Skeletal muscle cell (primary cell): Measurements from ENCODE around the gene CNOT1.

Experiments
- DNase-seq: peaks from one replicate; pipeline ENCODE4 v3.0.0-alpha.2; 2010; ENCODE audit warnings: low read depth
- H3K4me3 ChIP-seq: 2 replicates; pipeline ENCODE4 v1.5.1; 2011; ENCODE audit warnings: low read depth, mild to moderate bottlenecking, control low read depth, low read length, moderate library complexity

Gene CNOT1

DNA sequence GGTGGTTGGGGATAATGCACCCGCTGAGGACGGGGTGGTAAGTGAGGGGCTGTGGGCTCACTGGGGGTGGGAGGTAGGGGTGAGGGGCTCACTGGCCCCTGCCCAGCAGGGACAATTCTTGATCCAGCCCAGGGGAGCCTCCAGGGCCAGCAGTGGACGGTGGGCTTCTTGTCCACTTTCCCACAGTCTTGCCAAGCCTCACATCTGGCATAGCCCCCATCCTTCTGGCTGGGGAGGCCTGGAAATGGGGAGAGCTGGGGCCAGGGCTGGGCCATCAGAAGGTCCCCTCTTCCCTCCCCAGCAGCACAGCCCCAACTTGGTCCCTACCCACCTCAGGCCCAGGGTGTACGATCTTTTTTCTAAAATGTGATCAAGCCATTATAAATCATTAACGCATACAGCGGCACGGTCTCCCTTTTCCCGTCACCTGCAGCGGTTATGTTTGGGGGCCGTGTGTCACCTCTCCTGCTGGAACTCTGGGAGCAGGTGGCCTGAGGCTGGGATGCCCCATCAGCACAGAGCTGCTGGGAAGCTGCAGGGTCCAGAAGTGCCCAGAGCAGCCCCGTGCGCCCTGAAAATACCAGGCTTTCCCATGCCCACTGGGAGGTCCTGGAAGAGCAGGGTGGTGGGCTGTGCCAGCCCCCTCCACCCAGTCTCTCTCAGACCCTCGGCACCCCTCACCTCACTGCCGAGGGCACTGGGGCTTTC is 121.5 kb downstream of the CNOT1 start:
- DNase-seq, result no peak
- no peak overlapping the region for H3K4me3 ChIP-seq

DNA sequence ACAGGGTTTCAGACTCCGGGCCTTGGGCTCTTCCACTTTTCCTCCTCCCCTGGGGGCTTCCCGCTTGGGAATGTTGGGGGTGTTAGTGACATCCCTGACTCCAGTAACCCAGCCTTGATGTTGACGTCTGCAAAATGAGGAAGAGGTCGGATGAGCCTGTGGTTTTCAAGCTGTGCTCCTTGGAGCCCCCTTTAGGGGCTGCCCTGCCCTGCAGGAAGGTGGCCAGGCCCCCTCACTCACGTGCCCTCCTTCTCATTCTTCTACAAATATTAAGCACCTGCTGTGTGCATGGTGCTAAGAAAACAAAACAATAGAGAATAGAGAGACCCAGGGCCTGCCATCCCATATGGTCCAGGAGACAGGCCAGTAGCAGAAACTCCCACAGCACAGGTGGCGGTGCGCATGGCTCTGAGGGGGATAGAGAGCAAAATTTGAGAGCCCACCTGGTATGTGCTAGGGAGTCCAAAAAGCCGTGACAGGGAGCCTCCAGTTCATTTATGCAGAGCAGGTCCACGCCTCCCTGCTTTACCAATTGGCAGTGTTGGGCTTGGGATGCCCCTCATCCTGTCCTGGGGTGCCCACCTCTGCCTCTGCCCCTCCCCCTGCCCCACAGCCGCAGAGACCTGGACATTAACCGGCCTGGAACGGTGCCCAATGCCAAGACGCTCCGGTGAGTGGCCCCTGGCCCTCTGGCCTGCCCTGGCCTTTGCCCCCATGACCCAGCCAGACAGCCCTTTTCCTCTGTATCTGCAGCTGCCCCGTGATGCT is 122.2 kb downstream of the CNOT1 start:
- no peak overlapping the region for H3K4me3 ChIP-seq
- no peak for DNase-seq

DNA sequence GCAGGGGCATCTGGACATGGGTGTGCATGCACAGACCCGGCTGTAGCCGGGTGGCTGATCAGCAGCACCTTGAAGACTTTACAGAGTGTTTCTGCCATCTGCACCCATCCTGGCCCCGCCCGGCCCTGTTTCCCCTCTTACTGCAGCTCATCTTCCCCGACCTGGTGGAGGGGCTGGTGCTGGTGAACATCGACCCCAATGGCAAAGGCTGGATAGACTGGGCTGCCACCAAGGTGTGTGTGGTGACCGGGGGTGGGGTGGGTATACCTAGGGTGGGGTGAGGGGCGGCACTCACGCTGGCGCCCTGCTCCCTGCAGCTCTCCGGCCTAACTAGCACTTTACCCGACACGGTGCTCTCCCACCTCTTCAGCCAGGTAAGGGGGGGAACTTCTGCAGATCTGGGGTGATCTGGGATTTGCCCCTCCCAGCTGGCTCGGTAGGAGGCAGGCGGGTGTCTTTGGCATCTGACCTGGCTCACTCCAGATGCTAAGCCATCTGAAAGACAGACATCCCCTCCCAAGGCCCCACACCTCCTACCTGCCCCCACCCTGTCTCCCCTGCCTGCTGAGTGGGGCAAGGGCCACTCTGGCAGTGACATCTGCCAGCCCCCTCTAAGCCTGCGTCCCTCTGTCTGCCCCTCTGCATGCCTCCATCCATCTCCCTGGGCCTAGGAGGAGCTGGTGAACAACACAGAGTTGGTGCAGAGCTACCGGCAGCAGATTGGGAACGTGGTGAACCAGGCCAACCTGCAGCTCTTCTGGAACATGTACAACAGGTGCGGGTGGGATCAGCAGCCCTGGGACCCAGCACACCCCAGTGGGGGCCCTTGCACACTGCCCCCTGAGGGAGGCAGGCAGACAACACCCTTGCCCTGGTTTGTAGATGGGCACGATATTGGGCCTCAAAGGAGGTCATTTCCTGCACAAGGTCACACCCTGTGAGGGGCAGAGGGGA is 123.1 kb downstream of the CNOT1 start:
- no peak overlapping the region for H3K4me3 ChIP-seq
- DNase-seq, result no peak

DNA sequence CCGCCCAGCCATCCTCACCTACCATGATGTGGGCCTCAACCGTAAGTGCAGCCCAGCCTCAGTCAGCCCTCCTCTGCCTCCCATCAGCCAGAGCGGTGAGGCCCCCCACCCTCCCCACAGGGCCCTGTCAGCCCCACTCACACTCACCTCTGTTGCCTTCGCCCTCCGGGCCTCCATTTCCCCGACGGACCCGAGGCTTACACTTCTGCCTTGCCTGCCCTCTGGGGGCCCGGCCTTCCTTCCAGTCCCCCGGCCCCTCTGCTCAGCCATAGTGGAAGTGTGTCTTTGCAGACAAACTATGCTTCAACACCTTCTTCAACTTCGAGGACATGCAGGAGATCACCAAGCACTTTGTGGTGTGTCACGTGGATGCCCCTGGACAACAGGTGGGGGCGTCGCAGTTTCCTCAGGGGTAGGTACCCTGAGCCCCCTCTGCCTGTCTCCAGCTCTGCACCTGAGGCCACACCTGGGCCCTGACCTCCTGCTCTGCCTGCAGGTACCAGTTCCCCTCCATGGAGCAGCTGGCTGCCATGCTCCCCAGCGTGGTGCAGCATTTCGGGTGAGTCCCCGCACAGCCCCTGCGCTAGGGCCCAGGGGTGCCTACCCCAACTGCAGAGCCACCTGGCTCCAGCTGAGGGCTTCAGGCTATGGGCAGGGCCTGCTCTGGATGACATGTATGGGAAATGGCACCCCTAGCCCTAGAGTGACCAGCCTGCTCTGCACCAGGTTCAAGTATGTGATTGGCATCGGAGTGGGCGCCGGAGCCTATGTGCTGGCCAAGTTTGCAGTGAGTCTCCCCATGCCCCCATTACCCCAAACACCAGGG is 125.5 kb downstream of the CNOT1 start:
- no peak for DNase-seq
- H3K4me3 ChIP-seq, result no peak overlapping the region

DNA sequence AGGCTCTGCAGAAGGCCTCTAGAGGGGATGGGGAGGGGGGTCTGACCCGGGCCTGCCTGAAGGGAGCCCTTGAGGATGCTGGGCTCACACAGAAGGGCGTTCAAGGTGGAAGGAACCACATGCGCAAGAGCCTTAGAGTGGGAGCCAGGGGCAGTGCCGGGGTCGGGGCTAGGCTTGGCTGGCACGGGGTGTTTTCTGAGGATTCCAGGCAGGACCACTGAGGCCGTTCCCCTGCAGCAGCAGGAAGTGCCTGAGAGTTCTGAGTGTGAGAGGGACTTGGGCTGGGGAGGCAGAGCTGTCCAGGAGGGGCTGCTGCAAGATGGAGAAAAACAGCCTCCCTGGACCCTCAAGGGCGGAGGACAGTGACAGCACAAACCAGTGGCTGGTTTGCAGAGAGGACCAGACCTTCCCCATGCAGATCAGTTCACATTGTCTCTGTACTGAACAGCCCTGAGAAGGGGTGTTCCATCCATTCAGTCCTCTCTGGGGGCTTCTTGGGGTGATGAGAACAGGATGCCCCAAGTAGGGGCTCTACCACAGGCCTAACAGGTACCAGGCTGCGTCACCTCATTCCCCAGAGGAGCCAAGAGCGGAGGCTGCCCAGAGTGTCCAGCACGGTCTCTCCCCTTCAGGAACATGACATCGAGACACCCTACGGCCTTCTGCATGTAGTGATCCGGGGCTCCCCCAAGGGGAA is 126.3 kb downstream of the CNOT1 start:
- H3K4me3 ChIP-seq, result no peak overlapping the region
- no peak for DNase-seq

DNA sequence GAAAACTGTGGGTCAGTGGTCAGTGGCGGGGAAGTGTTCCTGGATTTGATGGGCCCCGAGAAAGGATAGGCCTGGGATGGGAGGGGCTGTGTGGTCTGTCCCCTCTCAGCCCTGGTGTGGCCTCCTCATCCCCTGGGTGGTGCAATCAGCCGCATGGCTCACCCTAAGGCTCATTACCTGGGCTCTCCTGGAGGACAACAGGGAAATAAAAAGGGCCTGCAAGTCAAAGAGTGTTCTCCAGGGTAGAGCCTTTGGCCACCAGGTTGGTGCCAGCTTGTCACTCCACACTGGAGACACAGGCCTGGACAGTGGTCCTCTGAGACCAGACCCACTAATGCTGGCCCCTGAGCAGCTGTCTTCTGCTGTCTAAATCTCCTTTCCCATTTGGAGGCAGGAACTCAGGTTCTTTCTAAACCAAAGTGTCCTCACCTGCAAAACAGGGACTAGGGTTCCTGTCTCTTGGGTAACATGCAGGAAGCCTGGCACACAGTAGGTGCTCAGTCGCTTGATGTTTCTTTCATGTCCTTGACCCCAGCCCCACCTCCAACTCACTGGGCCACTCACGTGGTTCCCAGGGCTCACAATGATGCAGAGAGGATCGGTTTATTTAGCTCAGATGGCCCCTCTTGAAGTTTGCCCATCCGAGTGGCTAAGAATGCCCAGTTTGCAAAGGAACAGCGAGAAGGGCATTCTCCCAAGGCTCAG is 127.3 kb downstream of the CNOT1 start:
- DNase-seq, result no peak
- no peak overlapping the region for H3K4me3 ChIP-seq

DNA sequence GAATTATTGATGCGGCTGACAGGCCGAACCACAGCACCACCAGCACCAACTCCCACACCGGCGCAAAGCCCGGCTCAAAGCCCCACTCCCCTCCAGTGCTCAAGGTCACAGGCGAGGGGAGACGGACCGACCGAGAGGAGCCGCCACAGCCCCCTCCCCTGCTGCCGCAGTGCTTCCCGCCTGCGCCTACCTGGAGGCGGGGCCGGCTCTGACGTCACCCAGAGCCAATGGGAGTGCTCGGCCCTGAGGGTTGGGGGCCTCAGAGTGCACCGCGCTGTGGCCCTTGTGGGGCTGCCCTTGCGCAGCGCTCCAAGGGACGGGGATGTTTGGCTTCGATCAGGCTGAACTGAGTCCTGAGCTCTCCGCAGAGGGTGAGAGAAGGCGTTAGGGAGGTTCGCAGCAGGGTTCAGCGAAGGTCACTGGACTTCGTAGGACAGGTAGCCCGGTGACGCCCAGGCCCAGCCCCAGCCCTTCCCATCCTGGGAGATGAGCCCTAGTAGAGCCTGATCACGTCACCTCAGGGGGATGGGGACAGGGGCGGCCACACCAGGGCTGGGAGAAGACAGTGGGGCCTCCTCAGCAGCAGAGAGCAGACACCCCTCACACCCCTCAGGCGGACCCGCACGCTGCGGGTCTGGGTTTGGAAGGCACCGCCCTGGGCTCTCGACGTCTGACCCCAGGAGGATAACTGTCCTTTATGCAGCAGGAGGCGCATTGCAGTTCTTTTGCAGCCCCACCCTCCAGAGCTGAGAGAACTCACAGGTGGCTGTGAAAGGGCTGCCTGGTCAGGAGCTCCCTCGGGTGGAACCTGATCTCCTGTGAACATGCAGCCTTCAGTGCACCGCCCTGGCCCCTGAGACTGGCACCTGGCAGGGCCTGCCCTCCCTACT is 128.1 kb downstream of the CNOT1 start:
- H3K4me3 ChIP-seq, result peak overlapping the region; percentile 63
- DNase-seq, result no peak

DNA sequence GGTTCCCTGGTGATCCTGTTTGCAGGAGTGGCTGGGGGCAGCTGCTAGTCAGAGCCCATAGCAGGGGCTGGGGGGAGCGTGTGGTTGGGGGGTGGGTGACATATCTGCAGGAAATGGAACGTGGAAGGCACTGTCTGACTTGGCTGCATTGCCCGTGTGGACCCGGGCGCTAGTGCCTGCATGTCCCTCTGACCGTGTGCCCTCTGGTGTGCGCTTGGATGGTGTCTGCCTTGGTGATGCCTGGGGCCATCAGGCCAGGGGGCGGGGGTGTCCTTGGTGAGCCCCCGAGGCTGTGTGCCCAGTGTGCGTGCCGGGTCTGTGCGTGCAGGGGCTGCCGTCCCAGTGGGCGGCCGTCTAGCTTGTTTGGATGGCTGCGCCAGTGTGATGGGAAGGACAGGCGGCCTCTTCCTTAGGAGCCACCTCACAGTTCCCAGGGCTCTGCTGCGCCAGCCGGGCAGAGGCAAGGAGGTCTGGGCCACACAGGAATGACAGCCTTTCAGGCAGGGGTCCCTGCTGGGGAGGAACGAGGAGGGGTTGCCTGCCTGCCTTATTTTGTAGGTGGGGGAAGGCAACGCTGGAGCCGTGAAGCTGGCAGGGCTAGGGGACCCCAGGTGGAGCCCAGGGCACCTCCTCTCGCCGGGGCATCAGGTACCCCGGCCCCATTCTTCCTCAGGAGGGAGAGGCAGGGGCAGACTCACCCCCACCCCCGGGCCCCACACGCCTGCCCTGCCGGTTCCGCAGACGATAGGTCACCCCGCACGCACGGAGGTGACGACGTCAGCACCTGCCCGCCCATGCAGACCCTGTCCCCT is 129.0 kb downstream of the CNOT1 start:
- H3K4me3 ChIP-seq, result peak overlapping the region; percentile 63
- no peak for DNase-seq

DNA sequence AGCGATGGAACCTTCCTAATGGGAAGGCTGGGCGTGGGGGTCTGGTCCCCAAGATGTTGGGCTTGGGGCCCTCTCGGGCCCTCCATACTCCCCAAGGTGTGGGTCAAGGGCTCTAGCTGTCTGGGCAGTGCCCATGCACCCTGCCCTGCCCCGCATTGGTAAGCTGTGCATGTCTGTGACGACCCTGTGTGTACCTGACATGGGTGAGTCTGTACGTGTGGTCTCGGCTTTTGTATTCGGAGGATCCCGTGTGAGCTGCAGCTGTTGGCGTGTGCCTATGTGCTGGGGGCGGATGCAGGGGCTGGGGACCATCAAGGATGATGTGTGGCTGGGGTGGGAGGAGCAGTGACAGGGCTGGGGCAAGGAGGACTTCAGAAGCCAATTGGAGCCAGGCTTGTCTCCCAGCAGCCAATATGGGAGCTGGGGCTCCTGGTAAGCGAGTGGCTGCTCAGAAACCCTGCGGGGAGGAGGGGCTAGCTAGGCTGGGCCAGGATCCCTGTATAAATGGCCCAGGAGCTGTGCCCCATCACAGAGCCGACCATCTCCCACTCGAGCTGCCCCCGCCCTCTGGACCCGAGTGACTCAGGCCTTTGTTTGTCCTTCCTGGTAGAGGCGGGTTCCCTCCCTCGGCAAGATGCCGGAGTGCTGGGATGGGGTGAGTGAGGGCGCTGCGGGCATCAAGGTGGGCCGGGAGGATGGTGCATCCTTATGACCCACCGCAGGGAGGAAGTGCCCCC is 129.8 kb downstream of the CNOT1 start, which contains the start of gene NDRG4:
NDRG4 (plus strand) TSS at position 529 of the 737 bp plus-strand sequence; CDS start at position 635, 106 bp downstream.
- peak within 1 kb of the TSS; percentile 63 for H3K4me3 ChIP-seq
- DNase-seq, result peak; percentile 77

DNA sequence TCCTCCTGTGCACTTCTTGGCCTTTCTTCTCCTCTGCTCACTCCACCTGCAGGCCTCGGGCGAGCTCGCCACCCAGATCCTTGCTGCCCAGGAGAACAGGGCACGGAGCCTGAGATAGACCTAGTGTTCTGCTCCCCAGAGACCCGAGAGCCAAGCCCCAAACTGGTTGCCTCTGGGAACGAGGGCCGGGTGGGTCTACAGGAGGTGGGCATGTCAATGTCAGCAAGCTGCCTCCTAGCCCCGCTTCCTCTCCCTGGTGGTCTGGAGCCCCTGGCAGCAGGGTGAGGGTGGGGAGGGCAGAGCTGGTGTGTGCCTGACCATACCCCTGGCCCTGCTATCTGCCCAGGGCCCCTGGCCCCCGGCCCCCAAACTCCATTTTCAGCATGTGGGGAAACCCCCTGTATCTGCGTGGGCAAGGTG is 130.5 kb downstream of the CNOT1 start:
- no peak for DNase-seq
- no peak overlapping the region for H3K4me3 ChIP-seq

DNA sequence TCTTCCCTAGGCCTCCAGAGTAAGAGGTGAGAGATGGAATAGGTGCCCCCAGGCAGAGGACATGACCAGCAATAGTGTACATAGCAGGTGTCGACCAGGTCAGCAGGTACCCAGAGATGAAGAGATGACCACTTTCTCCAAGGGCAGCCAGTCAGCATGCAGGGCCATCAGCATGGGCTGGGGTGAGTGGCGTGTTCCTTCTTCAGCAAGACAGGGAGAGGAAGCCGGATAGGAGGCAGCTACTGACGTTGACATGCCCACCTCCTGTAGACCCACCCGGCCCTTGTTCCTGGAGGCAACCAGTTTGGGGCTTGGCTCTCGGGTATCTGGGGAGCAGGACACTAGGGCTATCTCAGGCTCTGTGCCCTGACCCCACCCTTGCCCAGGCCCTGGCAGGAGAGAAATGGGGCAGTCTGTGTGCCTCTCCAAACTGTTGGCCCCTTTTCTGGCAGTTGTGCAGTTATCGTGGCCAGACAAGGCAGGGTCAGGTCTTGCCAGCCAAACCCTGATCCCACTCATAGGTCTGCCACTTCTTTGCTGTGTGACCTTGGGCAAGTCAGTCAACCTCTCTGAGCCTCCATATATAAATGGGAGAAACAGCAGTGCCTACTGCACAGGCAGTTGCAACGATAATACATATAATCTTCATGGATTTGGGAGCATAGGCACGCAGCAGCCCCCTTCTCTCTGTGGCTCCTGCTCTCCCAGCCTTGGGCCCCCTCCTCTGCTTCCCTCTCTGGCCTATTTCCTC is 131.1 kb downstream of the CNOT1 start:
- DNase-seq, result no peak
- no peak overlapping the region for H3K4me3 ChIP-seq

DNA sequence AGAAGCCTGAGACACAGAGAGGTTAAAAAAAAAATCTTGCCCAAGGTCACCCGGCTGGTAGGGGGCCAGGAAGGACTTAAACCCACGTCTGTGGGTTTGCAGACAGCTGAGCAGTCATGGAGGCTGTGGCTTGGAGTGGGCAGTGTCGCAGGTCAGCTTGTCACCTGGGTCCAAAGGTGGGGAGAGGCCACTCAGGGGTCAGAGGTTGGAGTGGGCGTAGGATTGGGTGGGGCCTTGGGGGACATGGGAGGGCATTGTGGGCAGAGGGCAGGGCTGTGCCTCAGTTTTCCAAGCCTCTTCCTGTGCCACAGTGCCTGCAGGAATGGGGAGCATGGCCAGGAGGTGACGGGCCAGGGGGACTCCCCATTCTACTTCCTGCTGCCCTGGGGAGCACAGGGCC is 131.7 kb downstream of the CNOT1 start:
- no peak for DNase-seq
- no peak overlapping the region for H3K4me3 ChIP-seq

DNA sequence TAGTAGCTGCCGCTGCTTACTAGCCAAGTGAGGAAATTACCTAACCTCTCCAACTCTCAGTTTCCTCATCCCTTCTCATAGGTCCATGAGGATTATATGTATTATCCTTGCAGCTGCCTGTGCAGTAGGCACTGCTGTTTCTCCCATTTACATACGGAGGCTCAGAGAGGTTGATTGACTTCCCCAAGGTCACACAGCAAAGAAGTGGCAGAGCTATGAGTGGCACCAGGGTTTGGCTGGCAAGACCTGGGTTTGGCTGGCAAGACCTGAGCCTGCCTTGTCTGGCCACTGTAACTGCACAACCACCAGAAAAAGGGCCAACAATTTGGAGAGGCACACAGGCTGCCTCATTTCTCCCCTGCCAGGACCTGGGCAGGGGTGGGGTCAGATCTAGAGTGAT is 132.2 kb downstream of the CNOT1 start:
- no peak overlapping the region for H3K4me3 ChIP-seq
- DNase-seq, result no peak

DNA sequence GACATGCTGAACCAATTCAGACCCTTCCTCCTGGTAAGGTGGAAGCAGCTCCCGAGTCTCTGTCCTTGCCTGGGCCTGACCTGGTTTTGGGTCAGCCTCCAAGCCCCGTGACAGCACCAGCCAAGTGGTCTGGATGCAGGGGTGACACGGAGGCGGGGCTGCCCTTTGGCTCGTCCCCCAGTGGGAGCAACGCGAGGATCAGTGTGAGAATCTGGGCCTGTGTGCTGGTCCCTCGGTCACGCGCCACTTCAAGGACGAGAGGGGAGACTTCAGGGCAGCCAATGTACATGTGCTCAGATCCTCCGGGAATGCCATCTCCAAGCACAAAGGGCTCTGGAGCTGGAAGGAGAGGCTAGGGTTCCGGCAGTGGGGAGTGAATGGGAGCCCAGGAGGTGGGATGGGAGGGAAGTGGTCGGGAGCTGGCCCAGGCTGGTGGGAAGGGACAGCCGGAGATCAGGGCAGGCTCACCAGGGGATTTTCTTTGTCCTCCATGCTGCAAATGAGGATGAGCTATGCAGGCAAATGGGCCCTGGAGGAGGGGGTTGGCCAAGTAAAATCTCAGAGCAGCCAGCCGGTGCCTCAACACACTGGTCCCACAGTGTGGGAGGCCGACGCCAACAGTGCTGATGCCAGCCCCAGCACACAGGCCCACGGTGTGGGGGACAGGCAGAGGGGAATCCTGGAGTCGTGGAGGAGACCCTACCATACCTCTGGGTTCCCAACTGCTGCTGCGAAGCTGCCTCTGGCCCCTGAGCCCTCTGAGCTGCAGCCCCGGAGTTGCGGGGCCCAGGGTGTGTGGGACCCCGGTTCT is 133.9 kb downstream of the CNOT1 start:
- DNase-seq, result no peak
- peak overlapping the region; percentile 8 for H3K4me3 ChIP-seq
